Measurements from ENCODE around the gene GRK5.

GRK5 gene

GRCh38 chr10:119404719-119405519 is 197.5 kb downstream of the GRK5 start:
- no peak for DNase-seq (ENCODE audit: low read depth in 3 of 3)

- no peak for DNase-seq (ENCODE audit: low read depth in 3 of 3)
Measured at GRCh38 chr10:119405520-119405807, 198.1 kb downstream of the GRK5 start.

GRCh38 chr10:119406137-119406536 is 198.8 kb downstream of the GRK5 start:
- no peak for DNase-seq (ENCODE audit: low read depth in 3 of 3)

GRCh38 chr10:119406601-119407253 is 199.4 kb downstream of the GRK5 start:
- DNase-seq (ENCODE audit: low read depth in 3 of 3) = no peak

- no peak for DNase-seq (ENCODE audit: low read depth in 3 of 3)
Measured at GRCh38 chr10:119407254-119407777, 199.9 kb downstream of the GRK5 start.

- no peak for DNase-seq (ENCODE audit: low read depth in 3 of 3)
Measured at GRCh38 chr10:119408072-119408471, 200.7 kb downstream of the GRK5 start.

- no peak for DNase-seq (ENCODE audit: low read depth in 3 of 3)
Measured at GRCh38 chr10:119408969-119409371, 201.6 kb downstream of the GRK5 start.

GRCh38 chr10:119409385-119409784 is 202.0 kb downstream of the GRK5 start:
- no peak for DNase-seq (ENCODE audit: low read depth in 3 of 3)

GRCh38 chr10:119409906-119410305 is 202.5 kb downstream of the GRK5 start:
- DNase-seq (ENCODE audit: low read depth in 3 of 3) = no peak

GRCh38 chr10:119410361-119411116 is 203.2 kb downstream of the GRK5 start:
- DNase-seq (ENCODE audit: low read depth in 3 of 3) = no peak

GRCh38 chr10:119412244-119413092 is 205.1 kb downstream of the GRK5 start:
- no peak for DNase-seq (ENCODE audit: low read depth in 3 of 3)

- no peak for DNase-seq (ENCODE audit: low read depth in 3 of 3)
Measured at GRCh38 chr10:119413093-119413453, 205.7 kb downstream of the GRK5 start.

- no peak for DNase-seq (ENCODE audit: low read depth in 3 of 3)
Measured at GRCh38 chr10:119413471-119414080, 206.2 kb downstream of the GRK5 start.

GRCh38 chr10:119414081-119414611 is 206.8 kb downstream of the GRK5 start:
- DNase-seq (ENCODE audit: low read depth in 3 of 3) = no peak

GRCh38 chr10:119415121-119415520 is 207.8 kb downstream of the GRK5 start:
- no peak for DNase-seq (ENCODE audit: low read depth in 3 of 3)

GRCh38 chr10:119415536-119416503 is 208.4 kb downstream of the GRK5 start:
- DNase-seq (ENCODE audit: low read depth in 3 of 3) = no peak

- peak; percentile 41 to 74 (median 49) for DNase-seq (ENCODE audit: low read depth in 3 of 3)
Measured at GRCh38 chr10:119416855-119417254, 209.5 kb downstream of the GRK5 start.

- no peak for DNase-seq (ENCODE audit: low read depth in 3 of 3)
Measured at GRCh38 chr10:119417852-119418251, 210.5 kb downstream of the GRK5 start.

- DNase-seq (ENCODE audit: low read depth in 3 of 3) = no peak
Measured at GRCh38 chr10:119418362-119418761, 211.0 kb downstream of the GRK5 start.

- no peak for DNase-seq (ENCODE audit: low read depth in 3 of 3)
Measured at GRCh38 chr10:119419931-119420330, 212.6 kb downstream of the GRK5 start.

Measured in stimulated activated CD4-positive, alpha-beta T cell treated with anti-CD3 and anti-CD28 coated beads, TNF-alpha, amount 100 ng/mL, for 24 hours (primary cell).